Activated naive CD8-positive, alpha-beta T cell (primary cell): ENCODE data around the gene PFKFB2.

Source experiments
- H3K27ac Mint-ChIP-seq: one replicate; pipeline ENCODE4 v1.8.0; 2021; ENCODE audit warnings: mixed read lengths
- H3K27me3 Mint-ChIP-seq: one replicate; pipeline ENCODE4 v1.8.0; 2021; ENCODE audit warnings: mixed read lengths
- H3K36me3 Mint-ChIP-seq: one replicate; pipeline ENCODE4 v1.8.0; 2021; ENCODE audit warnings: mixed read lengths
- H3K4me1 Mint-ChIP-seq: one replicate; pipeline ENCODE4 v1.8.0; 2021; ENCODE audit warnings: low read depth, mixed read lengths
- H3K4me3 Mint-ChIP-seq: one replicate; pipeline ENCODE4 v1.8.0; 2021; ENCODE audit warnings: mild to moderate bottlenecking, mixed read lengths
- H3K9me3 Mint-ChIP-seq: one replicate; pipeline ENCODE4 v1.8.0; 2021; ENCODE audit warnings: low read depth, mixed read lengths

Gene PFKFB2

DNA sequence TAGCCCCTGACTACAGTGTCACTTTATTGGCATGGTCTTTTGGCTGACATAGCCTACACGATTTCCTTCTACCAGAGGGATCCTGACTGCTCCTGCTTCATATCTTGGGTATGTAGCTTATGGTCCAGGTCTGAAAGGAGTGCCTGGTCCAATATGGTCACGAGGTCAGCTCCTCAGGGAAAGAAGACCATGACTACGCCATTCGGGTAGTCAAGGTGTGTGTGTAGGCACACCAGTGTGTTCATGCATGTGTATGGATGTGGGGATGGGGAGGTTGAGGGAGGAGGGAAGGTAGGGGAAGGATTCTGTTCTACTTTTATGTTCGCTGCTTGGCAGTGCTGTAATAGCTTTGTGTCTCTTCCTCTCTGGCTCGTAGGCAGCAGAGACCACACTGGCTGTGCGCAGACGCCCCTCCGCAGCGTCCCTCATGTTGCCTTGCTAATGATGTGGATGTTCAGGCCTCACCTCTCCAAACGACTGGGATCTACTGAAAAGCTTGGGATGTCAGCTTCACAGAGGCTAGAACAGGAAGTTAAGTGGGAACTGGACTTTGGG is 25.6 kb downstream of the PFKFB2 start:
- Mint-ChIP-seq H3K4me3 (no peak overlapping the region), H3K36me3 (peaks cover 3% of the 10 kb centered on the region), H3K4me1 (peaks cover 1% of the 10 kb centered on the region), H3K9me3 (no peaks in the 10 kb centered on the region), H3K27ac (no peak overlapping the region), H3K27me3 (peaks cover 2% of the 10 kb centered on the region)

DNA sequence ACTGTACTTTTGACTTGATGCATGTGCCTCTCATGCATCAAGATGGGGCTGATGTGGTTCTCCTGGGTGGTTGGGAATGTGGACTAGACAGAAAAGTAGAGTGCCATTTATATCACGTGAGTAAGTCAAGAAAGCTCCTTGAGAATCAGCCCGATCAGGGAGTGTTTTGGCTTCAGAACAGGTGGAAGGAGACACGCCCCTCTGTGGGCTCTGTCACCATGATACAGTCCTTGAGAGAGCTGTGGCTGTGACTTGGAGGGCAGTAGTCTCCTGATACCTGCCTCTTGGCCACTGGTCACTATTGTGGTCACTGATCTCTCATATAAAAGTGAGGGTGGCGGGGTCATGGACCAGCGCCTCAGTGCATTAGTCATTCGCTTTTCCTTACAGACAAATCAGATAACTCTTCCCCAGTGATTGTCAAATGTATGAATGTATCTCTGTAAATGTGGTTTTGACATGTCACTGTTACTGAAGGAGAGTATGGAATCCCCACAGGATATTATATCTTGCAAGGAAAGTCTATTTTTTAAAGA is 26.7 kb downstream of the PFKFB2 start:
- H3K9me3 Mint-ChIP-seq: no peaks in the 10 kb centered on the region
- H3K27me3 Mint-ChIP-seq: peaks cover 2% of the 10 kb centered on the region

DNA sequence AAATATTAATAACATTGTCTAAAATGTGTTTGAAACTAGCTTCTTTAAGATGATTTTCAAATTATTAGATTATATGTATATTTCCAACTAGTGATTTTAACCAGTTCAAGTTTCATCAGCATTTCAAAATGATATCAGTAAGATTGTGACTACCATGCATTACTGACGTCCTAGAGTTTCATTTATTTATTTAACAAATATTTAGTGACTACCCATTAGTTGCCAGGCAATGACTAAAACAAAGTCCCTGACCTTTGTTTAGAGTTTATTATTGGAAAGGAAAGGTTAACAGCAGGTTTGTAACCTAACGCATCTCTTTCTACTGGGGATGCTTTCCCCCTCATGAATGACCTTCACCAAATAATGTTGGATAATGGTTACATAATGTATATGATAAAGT is 28.0 kb downstream of the PFKFB2 start:
- H3K4me3 Mint-ChIP-seq: no peak overlapping the region
- H3K27ac Mint-ChIP-seq: no peak overlapping the region
- H3K27me3 Mint-ChIP-seq: peaks cover 2% of the 10 kb centered on the region
- H3K36me3 Mint-ChIP-seq: no peaks in the 10 kb centered on the region
- H3K4me1 Mint-ChIP-seq: peaks cover 12% of the 10 kb centered on the region
- no peaks in the 10 kb centered on the region for H3K9me3 Mint-ChIP-seq

More for the DNA sequence above, 26.7 kb downstream of the PFKFB2 start:
- H3K36me3 Mint-ChIP-seq: peaks cover 3% of the 10 kb centered on the region
- peaks cover 5% of the 10 kb centered on the region for H3K4me1 Mint-ChIP-seq
- no peak overlapping the region for H3K27ac Mint-ChIP-seq
- no peak overlapping the region for H3K4me3 Mint-ChIP-seq

DNA sequence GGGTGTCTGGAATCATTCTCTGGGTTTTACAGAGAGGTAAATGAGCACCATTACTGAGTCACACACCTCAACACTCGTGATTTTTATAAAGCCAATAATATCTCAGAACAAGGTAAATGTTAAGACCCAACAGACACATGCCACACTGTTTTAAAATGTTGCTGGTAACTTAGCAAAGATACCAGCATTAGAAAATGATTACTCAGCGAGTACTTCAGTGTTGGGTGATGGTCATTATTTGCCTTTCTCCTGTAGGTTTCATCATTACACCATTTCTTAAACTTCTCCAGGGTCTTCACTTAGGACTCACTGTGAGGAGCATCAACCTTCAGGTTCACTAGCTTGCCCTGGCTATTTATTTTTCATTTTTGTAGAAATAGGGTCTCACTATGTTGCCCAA is 28.7 kb downstream of the PFKFB2 start:
- peaks cover 2% of the 10 kb centered on the region for H3K27me3 Mint-ChIP-seq
- H3K9me3 Mint-ChIP-seq: no peaks in the 10 kb centered on the region
- no peaks in the 10 kb centered on the region for H3K36me3 Mint-ChIP-seq
- H3K4me1 Mint-ChIP-seq: peaks cover 14% of the 10 kb centered on the region
- no peak overlapping the region for H3K27ac Mint-ChIP-seq
- no peak overlapping the region for H3K4me3 Mint-ChIP-seq

DNA sequence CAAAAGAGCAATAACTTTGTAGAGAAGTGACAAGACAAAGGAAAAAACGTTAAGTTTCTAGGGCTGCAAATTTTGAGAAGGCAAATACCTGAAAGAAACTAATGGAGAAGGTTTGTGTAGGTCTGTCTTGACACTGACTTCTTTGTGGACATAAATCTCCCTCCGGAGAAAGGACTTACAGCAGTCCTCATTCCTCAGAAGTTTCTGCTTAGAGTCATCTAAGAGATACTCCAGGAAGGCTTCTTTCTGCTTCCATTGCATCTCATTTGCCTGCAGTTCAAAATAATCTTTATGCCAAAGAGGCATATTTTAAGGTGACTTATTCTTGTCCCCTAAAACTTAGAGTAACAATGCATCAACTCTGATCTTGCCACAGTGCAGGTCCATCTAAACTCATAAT is 31.2 kb downstream of the PFKFB2 start:
- Mint-ChIP-seq H3K4me1 (peaks cover 23% of the 10 kb centered on the region), H3K4me3 (no peak overlapping the region), H3K27ac (no peak overlapping the region), H3K36me3 (no peaks in the 10 kb centered on the region), H3K9me3 (no peaks in the 10 kb centered on the region), H3K27me3 (peaks cover 2% of the 10 kb centered on the region)

DNA sequence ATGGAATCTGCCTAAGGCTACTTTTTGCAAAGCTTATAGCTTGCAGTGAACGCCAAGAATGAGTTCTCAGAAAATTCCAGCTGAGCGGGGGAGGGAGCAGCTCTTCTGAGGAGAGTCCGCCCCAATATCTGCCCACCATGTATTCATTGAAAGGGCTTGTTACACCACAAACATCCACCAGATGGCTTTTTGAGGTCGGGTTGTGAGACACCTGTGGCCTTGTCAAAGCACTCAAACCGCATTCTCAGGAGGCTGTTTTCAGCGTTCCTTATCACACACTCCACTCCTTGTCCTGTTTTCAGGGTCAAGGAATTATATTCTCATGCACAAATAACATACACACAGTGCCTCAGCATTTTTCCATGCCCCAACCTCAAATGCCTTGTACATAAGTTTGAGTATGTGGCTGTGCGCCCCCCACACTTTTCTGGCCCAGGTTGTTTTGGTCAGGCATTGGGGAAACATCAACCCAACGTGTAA is 31.7 kb downstream of the PFKFB2 start:
- H3K27ac Mint-ChIP-seq: no peak overlapping the region
- no peaks in the 10 kb centered on the region for H3K9me3 Mint-ChIP-seq
- no peak overlapping the region for H3K4me3 Mint-ChIP-seq
- H3K36me3 Mint-ChIP-seq: no peaks in the 10 kb centered on the region
- H3K4me1 Mint-ChIP-seq: peaks cover 28% of the 10 kb centered on the region
- H3K27me3 Mint-ChIP-seq: peaks cover 2% of the 10 kb centered on the region

DNA sequence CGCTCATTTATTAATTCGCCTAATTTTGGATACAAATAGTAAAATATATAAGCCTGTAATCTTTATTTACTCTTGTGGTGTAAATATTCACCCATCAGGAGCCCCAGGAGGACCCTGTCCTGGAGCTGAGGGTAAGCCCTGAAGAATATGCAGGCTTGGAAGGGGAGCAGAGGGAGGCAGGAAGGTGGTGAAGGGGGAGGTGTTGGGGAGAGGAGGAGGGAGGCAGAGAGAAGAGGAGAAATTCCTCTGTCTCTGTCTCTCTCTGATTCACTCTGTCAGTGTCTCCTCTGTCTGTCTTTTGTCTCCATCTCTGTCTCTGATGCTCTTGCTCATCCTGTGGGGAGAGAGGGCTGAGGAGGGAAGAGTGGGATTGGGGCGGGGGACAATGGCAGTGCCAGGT is 32.8 kb downstream of the PFKFB2 start:
- H3K27me3 Mint-ChIP-seq: peaks cover 2% of the 10 kb centered on the region
- no peaks in the 10 kb centered on the region for H3K9me3 Mint-ChIP-seq
- peaks cover 34% of the 10 kb centered on the region for H3K4me1 Mint-ChIP-seq

DNA sequence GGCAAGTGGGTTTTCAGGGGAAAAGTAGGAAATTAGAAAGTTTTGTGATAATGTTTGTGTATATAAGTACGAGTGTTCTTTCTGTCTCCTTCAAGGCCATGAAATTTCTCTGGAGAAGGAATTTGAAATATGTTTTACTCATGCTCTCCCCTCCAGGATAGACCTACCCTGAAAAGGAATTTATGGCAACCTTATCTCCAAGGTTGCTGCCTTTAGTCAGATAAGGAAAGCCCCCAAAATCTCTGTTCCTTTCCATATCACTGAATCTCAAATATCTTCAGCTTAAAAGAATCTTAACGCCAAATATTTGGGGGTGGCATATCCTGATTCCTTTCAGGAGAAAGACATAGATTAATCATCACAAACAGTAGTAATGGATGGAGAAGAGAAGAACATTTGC is 35.1 kb downstream of the PFKFB2 start:
- Mint-ChIP-seq H3K9me3 (no peaks in the 10 kb centered on the region), H3K27me3 (peaks cover 2% of the 10 kb centered on the region), H3K36me3 (no peaks in the 10 kb centered on the region), H3K27ac (no peak overlapping the region), H3K4me1 (peaks cover 34% of the 10 kb centered on the region), H3K4me3 (no peak overlapping the region)

More for the DNA sequence above, 32.8 kb downstream of the PFKFB2 start:
- no peak overlapping the region for H3K27ac Mint-ChIP-seq
- H3K36me3 Mint-ChIP-seq: no peaks in the 10 kb centered on the region
- H3K4me3 Mint-ChIP-seq: no peak overlapping the region

DNA sequence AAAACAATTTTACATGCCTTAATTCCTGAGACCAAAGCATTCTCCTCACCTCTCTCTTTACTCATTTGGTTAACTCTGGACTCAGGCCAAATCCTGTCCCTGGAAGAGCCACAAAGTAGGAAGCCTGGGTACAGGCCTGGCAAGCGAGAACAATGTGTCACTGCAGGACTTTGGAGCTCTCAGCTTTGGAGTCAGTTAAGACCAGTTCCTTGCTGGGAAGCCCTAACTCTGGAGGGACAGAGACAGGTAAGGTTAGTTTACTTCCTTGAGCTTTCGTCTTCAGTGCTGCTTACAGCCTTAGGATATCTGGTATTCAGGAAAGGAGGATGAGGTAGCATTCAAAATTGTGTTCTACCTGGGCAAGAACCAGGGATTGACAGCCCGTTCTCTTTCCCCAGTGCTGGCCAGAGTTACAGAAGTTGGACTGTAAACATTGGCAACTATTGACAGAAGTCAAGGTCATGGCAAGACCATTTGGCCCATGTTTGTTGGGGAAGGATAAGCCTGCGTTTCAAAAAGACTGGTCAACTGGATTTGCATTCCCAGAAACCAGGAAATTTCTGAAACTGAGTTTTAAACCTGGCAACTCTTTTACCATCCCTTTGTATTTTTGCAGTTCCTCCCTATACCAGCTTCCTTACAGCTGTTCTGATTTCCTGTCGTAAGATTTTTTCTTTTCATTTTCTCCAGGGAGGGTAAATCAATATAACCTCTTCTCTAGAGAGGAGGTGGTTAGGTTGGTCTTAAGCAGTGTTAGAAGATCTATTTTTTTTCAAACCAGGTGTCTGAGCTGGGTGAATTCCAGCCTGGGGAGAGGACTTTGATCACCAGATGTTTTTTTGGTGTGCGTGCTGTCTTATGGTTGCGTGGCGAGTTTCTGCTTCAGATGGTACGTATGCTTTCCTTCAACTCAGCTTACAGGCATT is 35.9 kb downstream of the PFKFB2 start, which contains the start of gene C4BPB:
Gene C4BPB, plus strand, starts transcription at position 160 of the 926 bp plus-strand sequence. Its CDS starts 672 bp downstream, at position 832.
- no peaks in the 10 kb centered on the region for H3K27me3 Mint-ChIP-seq
- peak within 1 kb of the TSS; percentile 56 for H3K27ac Mint-ChIP-seq
- no peaks in the 10 kb centered on the region for H3K9me3 Mint-ChIP-seq
- H3K36me3 Mint-ChIP-seq: no peaks in the 10 kb centered on the region
- peak within 1 kb of the TSS; percentile 80 for H3K4me3 Mint-ChIP-seq
- H3K4me1 Mint-ChIP-seq: peaks cover 34% of the 10 kb centered on the region

DNA sequence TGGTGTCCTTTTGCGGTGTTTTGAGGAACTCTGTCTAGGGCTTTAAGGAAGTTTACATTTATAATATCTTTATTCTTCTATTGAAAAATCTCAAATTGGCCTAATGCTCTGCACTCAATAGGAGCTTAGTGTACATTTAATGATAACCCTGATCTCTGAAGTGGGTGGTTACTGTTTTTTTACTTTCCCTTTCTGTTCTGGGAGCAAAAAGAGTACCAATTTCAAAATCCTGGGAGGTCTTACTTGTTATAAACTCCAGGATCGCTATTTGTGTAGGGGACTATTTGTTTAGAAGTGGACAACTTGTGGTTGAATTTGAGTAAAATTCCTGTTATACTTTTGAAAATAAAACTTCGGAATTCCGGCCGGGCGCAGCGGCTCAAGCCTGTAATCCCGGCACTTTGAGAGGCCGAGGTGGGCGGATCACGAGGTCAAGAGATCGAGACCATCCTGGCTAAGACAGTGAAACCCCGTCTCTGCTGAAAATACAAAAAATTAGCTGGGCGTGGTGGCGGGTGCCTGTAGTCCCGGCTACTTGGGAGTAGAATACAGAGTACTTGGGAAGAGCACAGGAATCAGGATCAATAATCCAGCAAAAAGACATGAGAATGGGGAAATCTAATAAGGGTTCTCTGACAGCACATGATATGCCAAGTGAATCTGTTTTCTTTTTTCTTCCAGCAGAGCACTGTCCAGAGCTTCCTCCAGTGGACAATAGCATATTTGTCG is 36.7 kb downstream of the PFKFB2 start:
- H3K36me3 Mint-ChIP-seq: no peaks in the 10 kb centered on the region
- peaks cover 30% of the 10 kb centered on the region for H3K4me1 Mint-ChIP-seq
- H3K9me3 Mint-ChIP-seq: no peaks in the 10 kb centered on the region
- no peaks in the 10 kb centered on the region for H3K27me3 Mint-ChIP-seq
- peak overlapping the region; percentile 56 for H3K27ac Mint-ChIP-seq
- H3K4me3 Mint-ChIP-seq: peak overlapping the region; percentile 80

DNA sequence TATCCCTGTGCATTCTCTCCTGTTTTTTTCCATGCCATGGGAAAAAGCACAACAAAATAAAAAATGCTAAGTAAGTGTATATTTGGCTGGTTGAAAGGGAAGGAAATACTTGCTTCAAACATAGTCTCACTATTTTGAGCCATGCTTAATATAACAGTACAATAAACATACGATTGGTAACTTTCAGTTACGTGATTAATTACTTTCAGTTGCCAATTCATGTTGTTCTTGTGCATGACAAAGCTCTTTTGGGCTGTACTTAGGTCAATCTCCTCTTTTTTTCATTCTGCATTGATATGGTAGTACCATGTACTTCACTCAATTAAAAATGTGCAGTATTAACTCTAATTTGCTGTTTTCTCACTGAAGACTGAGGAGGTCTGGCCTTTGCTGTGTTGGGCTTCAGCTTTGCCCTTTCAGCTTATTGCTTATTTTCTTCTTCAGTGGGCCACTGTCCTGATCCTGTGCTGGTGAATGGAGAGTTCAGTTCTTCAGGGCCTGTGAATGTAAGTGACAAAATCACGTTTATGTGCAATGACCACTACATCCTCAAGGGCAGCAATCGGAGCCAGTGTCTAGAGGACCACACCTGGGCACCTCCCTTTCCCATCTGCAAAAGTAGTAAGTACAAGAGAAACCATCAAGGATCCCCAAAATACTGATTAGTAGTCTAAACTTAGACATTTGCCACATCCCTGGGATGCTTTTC is 38.3 kb downstream of the PFKFB2 start:
- no peak overlapping the region for H3K27ac Mint-ChIP-seq
- peaks cover 21% of the 10 kb centered on the region for H3K4me1 Mint-ChIP-seq
- no peaks in the 10 kb centered on the region for H3K36me3 Mint-ChIP-seq
- H3K27me3 Mint-ChIP-seq: no peaks in the 10 kb centered on the region
- no peaks in the 10 kb centered on the region for H3K9me3 Mint-ChIP-seq
- no peak overlapping the region for H3K4me3 Mint-ChIP-seq

DNA sequence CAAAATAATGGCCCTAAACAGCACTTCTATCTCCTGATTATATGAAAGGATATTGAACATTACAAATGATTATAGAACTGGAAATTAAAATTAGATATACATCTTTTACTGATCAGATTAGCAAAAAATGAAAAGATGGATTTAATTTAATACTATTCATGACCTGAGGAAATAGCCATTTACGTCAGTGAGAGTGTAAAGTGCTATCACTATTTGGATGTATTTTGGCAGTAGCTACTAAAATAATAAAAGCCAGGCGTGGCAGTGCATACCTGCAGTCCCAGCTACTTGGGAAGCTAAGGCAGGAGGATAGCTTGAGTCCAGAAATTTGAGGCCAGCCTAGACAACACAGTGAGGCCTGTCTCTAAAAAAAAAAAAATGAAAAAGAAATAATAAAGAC is 40.9 kb downstream of the PFKFB2 start:
- H3K36me3 Mint-ChIP-seq: no peaks in the 10 kb centered on the region

DNA sequence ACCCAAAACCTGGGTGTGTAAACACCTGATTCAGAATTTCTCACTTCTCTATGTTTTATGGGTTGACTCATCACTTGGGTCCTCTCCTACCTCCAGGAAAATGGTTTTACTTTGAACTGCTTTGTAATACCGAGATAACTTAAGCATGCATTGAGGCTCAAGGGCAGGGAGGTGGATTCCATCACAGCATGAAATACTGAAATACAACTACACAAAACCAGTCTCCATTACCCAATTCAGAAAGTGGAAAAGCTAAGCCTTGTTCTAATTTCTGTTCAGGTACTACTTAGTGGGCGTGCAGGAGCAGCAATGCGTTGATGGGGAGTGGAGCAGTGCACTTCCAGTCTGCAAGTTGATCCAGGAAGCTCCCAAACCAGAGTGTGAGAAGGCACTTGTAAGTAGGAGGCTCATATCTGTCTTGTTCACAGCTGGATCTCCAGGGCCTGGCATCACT is 44.8 kb downstream of the PFKFB2 start:
- Mint-ChIP-seq H3K27ac (peak overlapping the region; percentile 72), H3K4me1 (peaks cover 8% of the 10 kb centered on the region), H3K4me3 (no peak overlapping the region), H3K27me3 (no peaks in the 10 kb centered on the region), H3K9me3 (no peaks in the 10 kb centered on the region), H3K36me3 (peaks cover 3% of the 10 kb centered on the region)

More for the DNA sequence above, 40.9 kb downstream of the PFKFB2 start:
- Mint-ChIP-seq H3K4me3 (no peak overlapping the region), H3K27ac (no peak overlapping the region), H3K4me1 (peaks cover 22% of the 10 kb centered on the region), H3K9me3 (no peaks in the 10 kb centered on the region), H3K27me3 (no peaks in the 10 kb centered on the region)

DNA sequence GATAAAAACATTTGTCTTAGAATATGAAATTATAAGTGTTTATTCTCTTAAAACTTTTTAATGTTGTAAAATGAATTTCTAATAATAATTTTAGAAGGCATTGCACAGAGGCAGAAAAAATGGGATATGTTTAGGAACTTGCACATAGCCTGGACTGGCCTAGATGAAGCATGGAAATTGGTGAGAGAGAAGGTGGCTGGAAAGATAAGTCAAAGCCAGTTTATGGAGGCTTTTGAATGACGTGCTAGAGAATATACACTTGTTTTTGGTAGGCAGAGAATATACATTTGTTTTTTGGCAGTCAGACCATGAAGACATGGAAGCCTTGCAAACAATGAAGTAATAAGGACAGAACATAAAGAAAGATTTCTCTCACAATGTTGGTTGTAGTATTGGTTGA is 48.6 kb downstream of the PFKFB2 start:
- Mint-ChIP-seq H3K36me3 (peaks cover 3% of the 10 kb centered on the region), H3K9me3 (no peaks in the 10 kb centered on the region), H3K27ac (no peak overlapping the region), H3K27me3 (no peaks in the 10 kb centered on the region), H3K4me1 (peaks cover 8% of the 10 kb centered on the region), H3K4me3 (no peak overlapping the region)
